ENCODE data around the gene POC1B.

The POC1B gene

GRCh38 chr12:89571491-89572195 is 45.8 kb upstream of the POC1B start (continued):
- TF ChIP-seq ESRRG (CRISPR knock-in tag; IDR thresholded peaks at IDR 0.05), result no peak
- TF ChIP-seq PATZ1 (CRISPR knock-in tag; IDR thresholded peaks at IDR 0.05; ENCODE audit: borderline replicate concordance), result no peak
- TF ChIP-seq CSRNP3 (CRISPR knock-in tag; IDR thresholded peaks at IDR 0.05), result no peak
- TF ChIP-seq ZNF70 (CRISPR knock-in tag; IDR thresholded peaks at IDR 0.05), result no peak

- TF ChIP-seq ZNF70 (CRISPR knock-in tag; IDR thresholded peaks at IDR 0.05) (no peak), CREB5 (CRISPR knock-in tag; IDR thresholded peaks at IDR 0.05; ENCODE audit: low read depth) (no peak), OSR1 (CRISPR knock-in tag; IDR thresholded peaks at IDR 0.05) (no peak), PPARA (CRISPR knock-in tag; IDR thresholded peaks at IDR 0.05; ENCODE audit: borderline replicate concordance) (no peak), ARNTL (CRISPR knock-in tag; IDR thresholded peaks at IDR 0.05; ENCODE audit: borderline replicate concordance, low read depth) (no peak), ISL1 (CRISPR knock-in tag; IDR thresholded peaks at IDR 0.05) (no peak), POU6F1 (CRISPR knock-in tag; IDR thresholded peaks at IDR 0.05; ENCODE audit: borderline replicate concordance, low read depth) (no peak), CSDC2 (CRISPR knock-in tag; IDR thresholded peaks at IDR 0.05) (no peak)
- ATAC-seq, result no peak
Observed at GRCh38 chr12:89568484-89568883, 42.6 kb upstream of the POC1B start.

GRCh38 chr12:89567691-89568239 is 41.9 kb upstream of the POC1B start:
- no peak for ATAC-seq
- no peak for TF ChIP-seq SNAI2 (CRISPR knock-in tag; IDR thresholded peaks at IDR 0.05)
- no peak for TF ChIP-seq POU6F1 (CRISPR knock-in tag; IDR thresholded peaks at IDR 0.05; ENCODE audit: borderline replicate concordance, low read depth)
- no peak for TF ChIP-seq PATZ1 (CRISPR knock-in tag; IDR thresholded peaks at IDR 0.05; ENCODE audit: borderline replicate concordance)
- TF ChIP-seq ZC3H10 (CRISPR knock-in tag; IDR thresholded peaks at IDR 0.05), result no peak
- no peak for TF ChIP-seq CREB5 (CRISPR knock-in tag; IDR thresholded peaks at IDR 0.05; ENCODE audit: low read depth)
- no peak for TF ChIP-seq TSHZ2 (CRISPR knock-in tag; IDR thresholded peaks at IDR 0.05)
- no peak for TF ChIP-seq CSRNP3 (CRISPR knock-in tag; IDR thresholded peaks at IDR 0.05)
- TF ChIP-seq BACH2 (CRISPR knock-in tag; IDR thresholded peaks at IDR 0.05; ENCODE audit: borderline replicate concordance), result no peak
- no peak for TF ChIP-seq ZNF565 (CRISPR knock-in tag; conservative IDR thresholded peaks at IDR 0.05; ENCODE audit: low read depth)

Measured in SK-N-SH treated with all-trans-retinoic acid at 6 μM for 48 hours (cell line).